ENCODE measurements around the gene RNF11.

RNF11 gene

GRCh38 chr1:51274676-51275075 lies 38.6 kb downstream of the RNF11 start:
- DNase-seq (ENCODE audit: low read depth) = no peak
- TF ChIP-seq CTCF (conservative IDR thresholded peaks at IDR 0.05; ENCODE audit: low read depth, low read length) = no peak
- no peak overlapping the region for H3K4me3 ChIP-seq (ENCODE audit: low read length)

- no peak for DNase-seq (ENCODE audit: low read depth)
- H3K4me3 ChIP-seq (ENCODE audit: low read length) = no peak overlapping the region
- no peak for TF ChIP-seq CTCF (conservative IDR thresholded peaks at IDR 0.05; ENCODE audit: low read depth, low read length)
Observed at GRCh38 chr1:51276286-51276685, 40.2 kb downstream of the RNF11 start.

- TF ChIP-seq CTCF (conservative IDR thresholded peaks at IDR 0.05; ENCODE audit: low read depth, low read length) = no peak
- H3K4me3 ChIP-seq (ENCODE audit: low read length) = no peak overlapping the region
- DNase-seq (ENCODE audit: low read depth) = no peak
Observed at GRCh38 chr1:51280321-51280978, 44.4 kb downstream of the RNF11 start.

GRCh38 chr1:51281807-51282206 lies 45.7 kb downstream of the RNF11 start:
- no peak overlapping the region for H3K4me3 ChIP-seq (ENCODE audit: low read length)
- no peak for DNase-seq (ENCODE audit: low read depth)
- no peak for TF ChIP-seq CTCF (conservative IDR thresholded peaks at IDR 0.05; ENCODE audit: low read depth, low read length)

- no peak overlapping the region for H3K4me3 ChIP-seq (ENCODE audit: low read length)
- no peak for TF ChIP-seq CTCF (conservative IDR thresholded peaks at IDR 0.05; ENCODE audit: low read depth, low read length)
- no peak for DNase-seq (ENCODE audit: low read depth)
Observed at GRCh38 chr1:51282605-51283004, 46.5 kb downstream of the RNF11 start.

GRCh38 chr1:51283979-51284378 lies 47.9 kb downstream of the RNF11 start:
- TF ChIP-seq CTCF (conservative IDR thresholded peaks at IDR 0.05; ENCODE audit: low read depth, low read length) = no peak
- no peak overlapping the region for H3K4me3 ChIP-seq (ENCODE audit: low read length)

GRCh38 chr1:51284487-51284954 lies 48.4 kb downstream of the RNF11 start:
- no peak for TF ChIP-seq CTCF (conservative IDR thresholded peaks at IDR 0.05; ENCODE audit: low read depth, low read length)
- no peak overlapping the region for H3K4me3 ChIP-seq (ENCODE audit: low read length)
- peak; percentile 19 for DNase-seq (ENCODE audit: low read depth)

More at GRCh38 chr1:51283979-51284378, 47.9 kb downstream of the RNF11 start:
- no peak for DNase-seq (ENCODE audit: low read depth)

All from retinal pigment epithelial cell (primary cell).